Activated effector memory CD4-positive, alpha-beta T cell treated with Interleukin-2 at 50 U/mL for 16 hours (primary cell): ENCODE measurements around the gene KIRREL3.

Source experiments
- DNase-seq: peaks from one replicate; pipeline ENCODE4 v3.0.0-alpha.2; 2020

The KIRREL3 gene

GRCh38 chr11:126592496-126593410 is 407.8 kb downstream of the KIRREL3 start:
- no peak for DNase-seq

GRCh38 chr11:126591966-126592489 is 408.5 kb downstream of the KIRREL3 start:
- no peak for DNase-seq

- no peak for DNase-seq
Measured at GRCh38 chr11:126589492-126589803, 411.1 kb downstream of the KIRREL3 start.

- DNase-seq, result no peak
Measured at GRCh38 chr11:126588630-126589491, 411.7 kb downstream of the KIRREL3 start.

GRCh38 chr11:126587541-126587940 is 413.0 kb downstream of the KIRREL3 start:
- DNase-seq, result no peak

GRCh38 chr11:126585774-126586491 is 414.6 kb downstream of the KIRREL3 start:
- DNase-seq, result no peak

GRCh38 chr11:126585388-126585773 is 415.2 kb downstream of the KIRREL3 start:
- DNase-seq, result no peak

- DNase-seq, result no peak
Measured at GRCh38 chr11:126583594-126584427, 416.8 kb downstream of the KIRREL3 start.

- no peak for DNase-seq
Measured at GRCh38 chr11:126583101-126583500, 417.5 kb downstream of the KIRREL3 start.

GRCh38 chr11:126581871-126582648 is 418.5 kb downstream of the KIRREL3 start:
- DNase-seq, result no peak

- DNase-seq, result no peak
Measured at GRCh38 chr11:126578426-126578825, 422.1 kb downstream of the KIRREL3 start.

- DNase-seq, result no peak
Measured at GRCh38 chr11:126578021-126578420, 422.5 kb downstream of the KIRREL3 start.

GRCh38 chr11:126575849-126576248 is 424.7 kb downstream of the KIRREL3 start:
- no peak for DNase-seq

GRCh38 chr11:126573325-126573978 is 427.1 kb downstream of the KIRREL3 start:
- no peak for DNase-seq

GRCh38 chr11:126570489-126570888 is 430.1 kb downstream of the KIRREL3 start:
- no peak for DNase-seq

GRCh38 chr11:126567419-126567818 is 433.2 kb downstream of the KIRREL3 start:
- no peak for DNase-seq

GRCh38 chr11:126564566-126564965 is 436.0 kb downstream of the KIRREL3 start:
- DNase-seq, result no peak

GRCh38 chr11:126561327-126561893 is 439.2 kb downstream of the KIRREL3 start:
- DNase-seq, result no peak

- DNase-seq, result no peak
Measured at GRCh38 chr11:126560221-126560620, 440.3 kb downstream of the KIRREL3 start.
